Measurements from ENCODE around the gene CCDC178.

CCDC178 gene, protein sequence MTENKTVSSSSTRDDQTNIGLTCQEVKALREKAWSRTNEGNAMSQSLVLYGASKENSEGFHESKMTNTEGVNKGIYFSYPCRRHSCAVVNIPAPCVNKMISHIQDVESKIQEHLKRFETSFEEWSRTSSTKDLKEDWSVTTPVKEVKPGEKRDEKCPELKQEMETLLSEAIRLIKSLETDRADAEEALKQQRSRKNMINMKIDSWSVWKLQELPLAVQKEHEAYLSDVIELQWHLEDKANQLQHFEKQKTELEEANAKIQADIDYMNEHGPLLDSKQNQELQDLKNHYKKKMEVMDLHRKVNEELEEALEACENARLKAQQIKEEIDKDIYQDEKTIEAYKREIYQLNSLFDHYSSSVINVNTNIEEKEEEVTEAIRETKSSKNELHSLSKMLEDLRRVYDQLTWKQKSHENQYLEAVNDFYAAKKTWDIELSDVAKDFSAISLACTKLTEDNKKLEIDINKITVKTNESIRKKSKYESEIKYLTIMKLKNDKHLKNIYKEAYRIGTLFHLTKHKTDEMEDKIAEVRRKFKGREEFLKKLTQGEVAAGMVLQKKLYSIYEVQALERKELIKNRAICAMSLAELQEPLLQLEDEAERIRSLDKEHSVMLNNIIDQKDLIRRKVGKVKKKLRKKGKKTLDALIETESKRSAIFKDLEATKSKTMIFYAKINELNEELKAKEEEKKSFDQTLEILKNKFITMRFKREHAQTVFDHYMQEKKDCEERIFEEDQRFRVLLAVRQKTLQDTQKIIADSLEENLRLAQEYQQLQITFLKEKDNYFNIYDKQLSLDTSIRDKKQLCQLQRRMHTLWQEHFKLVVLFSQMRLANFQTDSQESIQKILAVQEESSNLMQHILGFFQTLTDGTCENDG

DNA sequence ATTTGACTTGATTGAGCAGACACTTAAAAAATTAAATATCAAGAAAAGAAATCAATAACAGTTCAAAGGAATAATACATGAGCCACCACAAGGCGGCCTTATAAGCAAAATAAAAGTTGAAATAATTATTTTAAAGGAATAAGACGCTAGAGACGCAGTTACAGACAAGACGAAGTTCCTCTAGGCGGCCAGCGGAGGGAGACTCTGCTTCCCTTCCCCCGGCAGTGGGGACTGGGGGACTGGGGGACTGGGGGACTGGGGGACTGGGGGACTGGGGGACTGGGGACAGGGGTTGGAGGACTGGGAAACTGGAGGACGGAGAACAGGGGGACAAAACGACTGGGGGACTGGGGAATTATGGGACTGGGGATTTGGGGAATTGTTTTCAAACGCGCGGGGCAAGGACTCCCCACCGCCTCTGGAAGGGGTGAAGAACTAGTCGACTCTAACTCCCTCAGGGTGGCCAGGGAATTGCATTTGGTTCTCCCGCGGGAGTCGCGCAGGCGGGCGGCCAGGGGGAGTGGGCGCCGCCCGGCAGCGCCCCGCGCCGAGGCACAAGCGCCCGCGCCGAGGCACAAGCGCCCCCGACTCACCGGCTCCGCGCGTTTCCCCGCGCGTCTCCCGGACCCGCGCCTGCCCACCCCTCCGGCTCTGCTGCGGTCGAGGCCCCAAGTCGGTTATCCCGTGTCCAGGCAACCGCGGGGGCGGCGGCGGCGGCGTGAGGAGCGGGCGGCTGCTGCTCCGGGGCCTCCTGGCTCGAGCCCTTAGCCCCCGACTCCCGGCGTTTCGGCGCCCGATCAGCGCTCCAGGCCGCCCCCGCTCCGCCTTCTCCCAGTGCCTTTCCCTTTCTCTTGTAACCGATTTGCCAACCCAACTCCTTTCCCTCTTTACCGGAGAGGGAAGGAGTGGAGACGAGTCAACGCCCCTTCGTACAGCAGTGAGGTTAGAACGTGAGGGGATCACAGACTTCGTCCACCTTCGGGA lies at the start of gene CCDC178:
CCDC178 (minus strand) TSS at position 662 of the 984 bp plus-strand sequence. CDS start 28,633 bp downstream, outside the sequence.
- peak; percentile 27 for DNase-seq (ENCODE audit: low read depth, low spot score)
- Histone ChIP-seq H3K9ac (ENCODE audit: insufficient read length, low read depth) (peak within 1 kb of the TSS; percentile 66), H3K4me3 (ENCODE audit: insufficient read length, low read depth) (peak within 1 kb of the TSS; percentile 46), H3K4me1 (ENCODE audit: insufficient read depth, insufficient read length) (no peaks in the 10 kb centered on the region), H3K36me3 (ENCODE audit: insufficient read depth, insufficient read length, low read length) (no peaks in the 10 kb centered on the region), H3K27me3 (ENCODE audit: insufficient read depth, insufficient read length) (peaks cover 14% of the 10 kb centered on the region), H3K9me3 (ENCODE audit: insufficient read depth, low read length) (no peaks in the 10 kb centered on the region)
- TF ChIP-seq SUZ12 (IDR thresholded peaks at IDR 0.05; ENCODE audit: extremely low read depth, insufficient read depth, insufficient read length) (no peak), ZNF274 (IDR thresholded peaks at IDR 0.05; ENCODE audit: low read depth, low read length) (no peak), YY1 (IDR thresholded peaks at IDR 0.05; ENCODE audit: insufficient read depth, insufficient read length) (no peak)

DNA sequence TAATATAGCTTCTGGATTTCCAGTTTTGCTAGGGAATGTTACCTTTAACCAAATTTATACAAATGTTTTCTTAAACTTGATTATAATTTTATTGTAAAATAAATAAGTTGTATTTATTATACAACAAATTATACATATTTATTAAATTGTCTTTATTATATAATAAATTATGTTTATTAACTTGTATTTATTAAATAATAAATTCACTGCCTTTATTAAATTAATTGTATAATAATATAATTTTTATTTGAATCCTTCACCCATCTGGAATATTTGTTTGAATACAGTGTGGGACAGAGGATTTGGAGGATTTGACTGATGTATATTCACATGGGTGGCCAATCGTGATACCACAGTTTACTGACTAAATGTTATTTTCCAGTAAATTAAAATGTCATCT lies 43.4 kb upstream of the CCDC178 start:
- TF ChIP-seq ZNF274 (IDR thresholded peaks at IDR 0.05; ENCODE audit: low read depth, low read length) (no peak), YY1 (IDR thresholded peaks at IDR 0.05; ENCODE audit: insufficient read depth, insufficient read length) (no peak), SUZ12 (IDR thresholded peaks at IDR 0.05; ENCODE audit: extremely low read depth, insufficient read depth, insufficient read length) (no peak)
- no peak for DNase-seq (ENCODE audit: low read depth, low spot score)
- H3K9ac ChIP-seq (ENCODE audit: insufficient read length, low read depth): no peak overlapping the region
- no peaks in the 10 kb centered on the region for H3K9me3 ChIP-seq (ENCODE audit: insufficient read depth, low read length)
- no peaks in the 10 kb centered on the region for H3K36me3 ChIP-seq (ENCODE audit: insufficient read depth, insufficient read length, low read length)
- H3K4me1 ChIP-seq (ENCODE audit: insufficient read depth, insufficient read length): no peaks in the 10 kb centered on the region
- no peak overlapping the region for H3K4me3 ChIP-seq (ENCODE audit: insufficient read length, low read depth)
- no peaks in the 10 kb centered on the region for H3K27me3 ChIP-seq (ENCODE audit: insufficient read depth, insufficient read length)

DNA sequence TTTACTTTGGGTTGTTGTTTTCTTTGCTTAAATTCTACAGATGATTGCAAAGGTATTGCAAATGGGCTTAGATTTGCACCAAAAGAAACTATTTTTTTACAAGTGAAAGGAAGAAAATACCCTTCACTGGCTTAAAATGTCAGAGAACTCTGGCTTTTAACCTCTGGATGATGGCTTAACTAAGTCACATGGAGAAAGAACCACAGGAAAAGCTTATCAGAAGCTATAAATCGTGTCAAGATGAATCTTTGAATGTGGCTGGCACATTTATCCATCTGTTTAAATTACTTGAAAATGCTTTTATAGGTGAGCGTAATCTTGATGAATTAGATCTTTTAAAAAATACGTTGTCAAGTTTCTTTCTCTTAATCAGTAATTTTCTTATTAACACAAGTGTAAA lies 32.0 kb upstream of the CCDC178 start:
- Histone ChIP-seq H3K36me3 (ENCODE audit: insufficient read depth, insufficient read length, low read length) (no peaks in the 10 kb centered on the region), H3K4me3 (ENCODE audit: insufficient read length, low read depth) (no peak overlapping the region), H3K27me3 (ENCODE audit: insufficient read depth, insufficient read length) (no peaks in the 10 kb centered on the region), H3K4me1 (ENCODE audit: insufficient read depth, insufficient read length) (no peaks in the 10 kb centered on the region), H3K9ac (ENCODE audit: insufficient read length, low read depth) (no peak overlapping the region), H3K9me3 (ENCODE audit: insufficient read depth, low read length) (no peaks in the 10 kb centered on the region)
- TF ChIP-seq ZNF274 (IDR thresholded peaks at IDR 0.05; ENCODE audit: low read depth, low read length) (no peak), SUZ12 (IDR thresholded peaks at IDR 0.05; ENCODE audit: extremely low read depth, insufficient read depth, insufficient read length) (no peak), YY1 (IDR thresholded peaks at IDR 0.05; ENCODE audit: insufficient read depth, insufficient read length) (no peak)
- no peak for DNase-seq (ENCODE audit: low read depth, low spot score)

DNA sequence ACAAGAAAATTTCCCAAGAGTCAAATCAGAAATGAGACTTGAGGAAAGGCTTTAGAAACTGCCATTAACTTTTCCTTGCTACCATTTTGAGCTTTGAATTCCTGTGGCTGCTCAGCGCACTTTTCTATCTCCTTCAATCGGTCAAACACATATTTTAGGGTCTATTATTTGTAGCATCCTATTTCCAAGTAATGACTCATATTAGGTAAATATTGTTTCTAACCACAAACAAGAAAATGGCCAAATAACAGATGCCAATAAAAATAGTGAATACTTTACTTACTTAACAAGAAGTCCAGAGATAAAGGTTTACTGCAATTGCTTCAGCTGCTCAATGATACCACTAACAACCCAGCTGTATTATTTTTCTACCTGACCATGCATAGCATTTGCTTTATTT lies 29.7 kb upstream of the CCDC178 start:
- TF ChIP-seq SUZ12 (IDR thresholded peaks at IDR 0.05; ENCODE audit: extremely low read depth, insufficient read depth, insufficient read length) (no peak), ZNF274 (IDR thresholded peaks at IDR 0.05; ENCODE audit: low read depth, low read length) (no peak), YY1 (IDR thresholded peaks at IDR 0.05; ENCODE audit: insufficient read depth, insufficient read length) (no peak)
- no peak overlapping the region for H3K9ac ChIP-seq (ENCODE audit: insufficient read length, low read depth)
- no peak for DNase-seq (ENCODE audit: low read depth, low spot score)
- H3K36me3 ChIP-seq (ENCODE audit: insufficient read depth, insufficient read length, low read length): no peaks in the 10 kb centered on the region
- H3K9me3 ChIP-seq (ENCODE audit: insufficient read depth, low read length): no peaks in the 10 kb centered on the region
- no peak overlapping the region for H3K4me3 ChIP-seq (ENCODE audit: insufficient read length, low read depth)
- H3K4me1 ChIP-seq (ENCODE audit: insufficient read depth, insufficient read length): no peaks in the 10 kb centered on the region
- H3K27me3 ChIP-seq (ENCODE audit: insufficient read depth, insufficient read length): no peaks in the 10 kb centered on the region

DNA sequence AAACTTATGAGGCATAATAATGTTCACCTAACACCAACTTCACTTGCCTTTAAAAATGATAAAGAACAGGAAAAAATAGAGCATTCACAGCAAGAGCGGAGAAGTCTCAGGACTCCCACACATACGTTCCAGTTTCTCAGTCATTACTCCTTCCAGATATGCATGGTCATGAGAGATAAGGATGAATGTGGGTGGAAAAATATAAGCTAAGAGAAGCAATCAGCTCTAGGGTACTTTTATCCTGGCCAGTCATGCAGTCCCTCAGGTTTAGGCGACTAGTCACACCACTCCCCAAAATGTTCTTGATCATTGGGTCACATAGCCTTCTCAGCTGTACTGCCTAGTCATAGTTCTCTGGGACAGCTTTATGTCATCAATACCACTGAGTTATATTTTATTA lies 29.2 kb upstream of the CCDC178 start:
- no peak overlapping the region for H3K9ac ChIP-seq (ENCODE audit: insufficient read length, low read depth)
- H3K27me3 ChIP-seq (ENCODE audit: insufficient read depth, insufficient read length): no peaks in the 10 kb centered on the region
- H3K4me1 ChIP-seq (ENCODE audit: insufficient read depth, insufficient read length): no peaks in the 10 kb centered on the region
- DNase-seq (ENCODE audit: low read depth, low spot score): no peak
- H3K4me3 ChIP-seq (ENCODE audit: insufficient read length, low read depth): no peak overlapping the region
- TF ChIP-seq YY1 (IDR thresholded peaks at IDR 0.05; ENCODE audit: insufficient read depth, insufficient read length): no peak
- TF ChIP-seq SUZ12 (IDR thresholded peaks at IDR 0.05; ENCODE audit: extremely low read depth, insufficient read depth, insufficient read length): no peak
- no peak for TF ChIP-seq ZNF274 (IDR thresholded peaks at IDR 0.05; ENCODE audit: low read depth, low read length)
- no peaks in the 10 kb centered on the region for H3K9me3 ChIP-seq (ENCODE audit: insufficient read depth, low read length)
- H3K36me3 ChIP-seq (ENCODE audit: insufficient read depth, insufficient read length, low read length): no peaks in the 10 kb centered on the region

DNA sequence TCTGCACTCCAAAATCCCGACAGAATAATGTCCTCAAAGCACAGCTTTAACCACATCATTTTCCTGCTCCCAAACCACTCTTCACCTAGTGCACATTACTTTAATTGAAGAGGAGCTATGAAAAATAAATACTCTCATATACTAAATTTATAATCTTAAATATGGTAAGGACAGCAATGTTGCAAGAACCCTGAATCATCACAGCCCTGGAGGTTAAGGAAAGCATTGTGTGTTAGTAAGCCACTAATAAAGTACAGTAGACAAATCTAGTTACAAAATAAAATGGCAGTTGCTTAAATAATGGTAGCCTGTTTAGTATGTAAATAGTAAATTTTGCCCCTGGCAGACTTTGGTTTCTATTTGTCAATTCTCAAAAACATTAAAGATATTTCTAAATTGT lies 27.0 kb upstream of the CCDC178 start:
- no peaks in the 10 kb centered on the region for H3K9me3 ChIP-seq (ENCODE audit: insufficient read depth, low read length)
- no peak for TF ChIP-seq YY1 (IDR thresholded peaks at IDR 0.05; ENCODE audit: insufficient read depth, insufficient read length)
- no peak for TF ChIP-seq ZNF274 (IDR thresholded peaks at IDR 0.05; ENCODE audit: low read depth, low read length)
- TF ChIP-seq SUZ12 (IDR thresholded peaks at IDR 0.05; ENCODE audit: extremely low read depth, insufficient read depth, insufficient read length): no peak
- no peak overlapping the region for H3K4me3 ChIP-seq (ENCODE audit: insufficient read length, low read depth)
- no peak for DNase-seq (ENCODE audit: low read depth, low spot score)
- no peaks in the 10 kb centered on the region for H3K4me1 ChIP-seq (ENCODE audit: insufficient read depth, insufficient read length)
- H3K36me3 ChIP-seq (ENCODE audit: insufficient read depth, insufficient read length, low read length): no peaks in the 10 kb centered on the region
- H3K27me3 ChIP-seq (ENCODE audit: insufficient read depth, insufficient read length): no peaks in the 10 kb centered on the region
- H3K9ac ChIP-seq (ENCODE audit: insufficient read length, low read depth): no peak overlapping the region
